Measurements from ENCODE around the gene PPP1R3G. TPM values are rescaled to one million over a fixed set of nuclear protein-coding genes. Genes with fewer than 3 reads are reported as not detected.

PPP1R3G gene
- polyA plus RNA-seq, 1 donor from 2014 or later: 0.23 TPM

DNA sequence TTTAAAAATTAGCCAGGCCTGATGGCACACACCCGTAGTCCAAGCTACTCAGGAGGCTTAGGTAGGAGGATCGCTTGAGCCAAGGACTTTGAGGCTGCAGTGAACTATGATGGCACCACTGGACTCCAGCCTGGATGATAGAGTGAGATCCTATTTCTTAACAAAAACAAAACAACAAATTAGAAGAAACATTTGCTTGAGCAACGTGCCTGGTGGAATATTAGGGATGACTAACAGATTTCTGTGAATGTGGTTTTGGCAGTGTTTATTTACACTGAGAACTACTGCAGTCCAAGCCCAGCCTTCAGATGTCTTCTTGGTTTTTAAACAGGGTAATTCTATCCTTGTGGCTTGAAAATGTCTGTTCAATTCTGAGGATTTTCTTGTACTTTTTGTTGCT lies 9.2 kb downstream of the PPP1R3G start:
- Mint-ChIP-seq H3K4me1 (peaks cover 38 to 40% (median 40%) of the 10 kb centered on the region in 3 donors), H3K9me3 (no peaks in the 10 kb centered on the region), H3K4me3 (peak overlapping the region in 3 of 4 donors; percentile 14 to 80 (median 59)), H3K27ac (peak overlapping the region in 2 of 3 donors; percentile 6 to 35), H3K27me3 (peaks cover 13% of the 10 kb centered on the region), H3K36me3 (no peaks in the 10 kb centered on the region)

DNA sequence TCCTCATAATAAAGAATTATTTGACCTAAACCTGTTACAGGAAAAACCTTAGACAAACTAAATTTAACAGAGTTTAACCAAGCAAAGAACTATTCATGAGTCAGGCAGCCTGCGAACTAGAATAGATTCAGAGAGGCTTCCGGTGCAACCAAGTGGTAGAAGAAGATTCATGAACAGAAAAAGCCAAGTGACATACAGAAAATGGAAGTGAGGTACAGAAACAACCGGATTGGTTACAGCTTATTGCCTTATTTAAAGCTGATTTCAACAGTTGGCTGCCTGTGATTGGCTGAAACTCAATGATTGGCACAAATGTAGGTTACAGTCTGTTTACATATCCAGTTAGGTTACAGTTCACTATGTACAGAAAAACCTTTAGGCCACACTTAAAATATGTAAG lies 10.1 kb downstream of the PPP1R3G start:
- Mint-ChIP-seq H3K36me3 (no peaks in the 10 kb centered on the region), H3K4me1 (peaks cover 32 to 36% (median 34%) of the 10 kb centered on the region in 3 donors), H3K27me3 (peaks cover 11% of the 10 kb centered on the region), H3K4me3 (peak overlapping the region in 1 of 4 donors; percentile 67), H3K27ac (peak overlapping the region in 2 of 3 donors; percentile 17 to 36), H3K9me3 (no peaks in the 10 kb centered on the region)

DNA sequence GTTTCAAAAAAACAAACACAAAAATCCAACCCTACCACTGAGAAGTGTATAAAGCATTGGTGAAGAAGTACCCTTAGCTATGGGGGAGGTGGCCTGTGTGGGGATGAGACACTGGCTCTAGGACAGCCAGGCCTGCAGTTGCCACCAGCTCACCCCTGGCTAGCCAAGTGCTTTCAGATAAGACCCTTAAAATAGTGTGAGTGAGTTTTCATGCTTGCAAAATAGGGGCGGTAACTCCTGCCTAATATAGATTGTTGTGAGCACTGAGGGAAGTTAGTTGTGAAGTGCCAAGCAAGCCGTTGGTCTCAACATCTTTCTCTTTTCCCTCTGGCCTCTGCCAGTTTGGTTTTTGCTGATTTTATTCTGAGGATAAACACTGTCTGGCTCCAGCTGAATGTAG lies 11.3 kb downstream of the PPP1R3G start:
- peak overlapping the region in 1 of 4 donors; percentile 30 for H3K4me3 Mint-ChIP-seq
- peaks cover 22 to 25% (median 24%) of the 10 kb centered on the region in 3 donors for H3K4me1 Mint-ChIP-seq
- H3K36me3 Mint-ChIP-seq: no peaks in the 10 kb centered on the region
- H3K27me3 Mint-ChIP-seq: peaks cover 7% of the 10 kb centered on the region
- H3K27ac Mint-ChIP-seq: peak overlapping the region in 1 of 3 donors; percentile 12
- no peaks in the 10 kb centered on the region for H3K9me3 Mint-ChIP-seq

DNA sequence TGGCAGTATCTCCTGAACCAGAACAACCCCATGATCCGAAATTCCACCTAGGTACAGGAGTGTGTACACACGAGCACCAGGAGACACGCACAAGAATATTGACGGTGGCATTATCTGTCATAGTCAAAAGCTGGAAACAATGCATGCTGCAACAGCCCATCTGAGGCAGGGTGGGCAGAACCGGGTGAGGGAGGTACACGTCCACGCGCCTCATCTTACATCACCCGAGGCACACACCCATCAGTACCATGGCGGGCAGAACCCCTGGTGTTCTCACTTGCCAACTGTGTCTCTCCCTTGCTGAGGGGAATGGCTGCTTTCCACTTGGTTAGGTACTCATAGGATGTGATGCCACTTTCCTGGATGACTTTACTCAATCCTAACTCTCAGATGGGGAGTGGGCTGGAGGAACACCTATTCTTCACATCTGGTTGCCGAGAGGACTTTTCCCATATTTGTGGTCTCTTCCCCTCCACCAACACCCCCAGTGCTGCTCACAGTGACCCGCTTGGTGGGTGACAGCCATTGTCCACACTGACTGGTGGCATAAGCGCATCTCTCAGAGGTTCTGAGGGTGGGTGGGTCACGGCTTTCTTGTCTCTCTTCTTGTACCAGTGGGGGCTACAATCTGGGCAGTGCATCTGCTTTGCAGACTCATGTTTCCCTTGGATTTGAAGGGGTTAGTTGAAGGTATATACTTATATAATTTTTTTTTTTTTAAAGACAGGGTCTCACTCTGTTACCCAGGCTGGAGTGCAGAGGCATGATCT lies 13.5 kb downstream of the PPP1R3G start:
- Mint-ChIP-seq H3K27me3 (no peaks in the 10 kb centered on the region), H3K4me3 (no peak overlapping the region), H3K36me3 (no peaks in the 10 kb centered on the region), H3K4me1 (peaks cover 16 to 19% (median 17%) of the 10 kb centered on the region in 3 donors), H3K9me3 (no peaks in the 10 kb centered on the region), H3K27ac (no peak overlapping the region)

DNA sequence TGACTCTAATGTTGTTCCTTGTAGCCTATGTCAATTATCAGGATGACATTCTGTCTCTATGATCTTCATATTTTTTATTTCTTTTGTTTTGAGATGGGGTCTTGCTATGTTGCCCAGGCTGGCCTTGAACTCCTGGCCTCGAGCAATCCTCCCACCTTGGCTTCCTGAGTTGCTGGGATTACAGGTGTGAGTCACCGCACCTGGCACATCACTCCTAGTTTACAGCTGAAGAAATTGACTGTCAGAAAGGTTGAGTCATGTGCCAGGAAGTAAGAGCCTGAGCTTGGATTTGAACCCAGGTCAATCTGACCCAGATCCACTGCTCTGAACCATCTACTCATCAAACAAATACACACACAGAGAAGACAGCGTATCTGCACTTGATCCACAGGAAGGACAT lies 14.4 kb downstream of the PPP1R3G start:
- Mint-ChIP-seq H3K27ac (no peak overlapping the region), H3K9me3 (no peaks in the 10 kb centered on the region), H3K36me3 (no peaks in the 10 kb centered on the region), H3K4me3 (peak overlapping the region in 1 of 4 donors; percentile 28), H3K27me3 (no peaks in the 10 kb centered on the region), H3K4me1 (peaks cover 14 to 16% (median 16%) of the 10 kb centered on the region in 3 donors)

DNA sequence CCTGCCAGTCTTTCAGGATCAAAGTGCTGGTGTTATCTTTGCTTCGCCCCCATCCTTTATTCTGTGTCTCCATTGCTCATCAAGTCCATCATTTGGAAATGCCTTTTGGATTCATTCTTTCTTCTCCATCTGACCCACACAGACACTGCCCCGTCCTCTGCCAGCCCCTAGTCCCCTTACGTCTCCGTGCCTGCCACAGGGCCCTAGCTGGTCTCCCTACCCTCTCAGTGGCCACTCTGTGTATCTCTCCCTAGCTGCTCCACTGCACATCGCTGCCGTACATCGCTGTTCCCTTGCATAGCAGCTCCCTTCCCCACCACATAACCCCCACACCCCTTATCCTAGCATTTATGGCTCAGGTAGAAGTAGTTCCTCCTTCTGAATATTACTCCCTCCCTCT lies 15.7 kb downstream of the PPP1R3G start:
- peaks cover 5 to 8% (median 7%) of the 10 kb centered on the region in 3 donors for H3K4me1 Mint-ChIP-seq
- no peak overlapping the region for H3K4me3 Mint-ChIP-seq
- H3K36me3 Mint-ChIP-seq: no peaks in the 10 kb centered on the region
- H3K27ac Mint-ChIP-seq: no peak overlapping the region
- H3K9me3 Mint-ChIP-seq: no peaks in the 10 kb centered on the region
- no peaks in the 10 kb centered on the region for H3K27me3 Mint-ChIP-seq

DNA sequence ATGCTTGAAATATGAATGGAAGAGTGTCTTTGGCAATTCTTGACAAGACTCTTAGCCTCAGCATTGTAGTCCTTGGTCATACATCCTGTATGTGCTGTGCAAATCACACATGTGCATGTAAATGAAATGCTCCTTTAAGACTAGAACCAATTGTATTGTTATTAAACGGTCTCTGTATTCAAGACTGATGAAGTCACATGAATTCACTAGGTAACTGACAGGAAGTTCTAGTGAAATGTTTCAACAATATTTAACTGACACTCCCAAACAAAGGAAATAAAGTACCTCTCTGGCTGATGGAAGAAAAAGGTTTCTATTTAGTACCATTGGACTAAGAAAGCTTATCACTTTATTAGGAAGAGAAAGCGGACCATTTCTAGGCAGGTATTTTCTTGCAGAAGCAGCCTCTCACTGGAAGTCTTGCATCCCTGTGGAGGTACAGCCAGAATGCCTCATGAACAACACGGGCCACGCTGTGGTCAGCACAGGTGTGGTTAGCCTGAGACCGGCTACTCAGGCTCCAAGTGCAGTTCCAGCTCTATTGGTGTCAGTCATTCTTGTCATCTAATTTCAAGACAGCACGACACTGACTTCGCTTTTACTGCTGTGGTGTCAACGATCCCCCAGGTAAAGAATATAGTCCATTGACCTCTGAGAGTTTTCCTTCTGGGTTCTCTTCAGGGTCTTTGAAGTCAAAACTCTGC lies 17.3 kb downstream of the PPP1R3G start:
- no peaks in the 10 kb centered on the region for H3K36me3 Mint-ChIP-seq
- H3K4me1 Mint-ChIP-seq: peaks cover 0 to 1% (median 0%) of the 10 kb centered on the region in 3 donors
- no peaks in the 10 kb centered on the region for H3K9me3 Mint-ChIP-seq
- H3K27ac Mint-ChIP-seq: no peak overlapping the region
- no peaks in the 10 kb centered on the region for H3K27me3 Mint-ChIP-seq
- no peak overlapping the region for H3K4me3 Mint-ChIP-seq

DNA sequence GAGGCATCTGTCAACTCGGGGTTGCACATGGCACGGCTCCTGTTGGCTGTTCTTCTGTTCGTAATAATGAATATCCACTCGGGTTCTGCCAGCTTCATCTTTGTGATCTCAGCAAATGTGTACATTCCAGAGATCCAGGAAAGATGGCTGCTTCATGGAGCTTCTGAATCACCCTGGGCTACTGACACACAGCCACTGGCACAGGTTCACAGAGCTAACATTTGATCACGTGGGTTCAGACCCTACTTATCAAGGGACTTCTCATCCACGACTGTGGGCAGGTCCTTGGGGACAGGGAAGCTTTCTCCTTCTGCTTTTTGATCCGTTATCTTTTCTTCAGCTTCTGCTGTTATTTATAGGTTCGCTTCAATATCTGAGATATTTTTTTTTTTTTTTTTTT lies 18.1 kb downstream of the PPP1R3G start:
- Mint-ChIP-seq H3K27ac (no peak overlapping the region), H3K36me3 (no peaks in the 10 kb centered on the region), H3K4me1 (peaks cover 0 to under 1% (median 0%) of the 10 kb centered on the region in 3 donors), H3K27me3 (no peaks in the 10 kb centered on the region), H3K9me3 (no peaks in the 10 kb centered on the region), H3K4me3 (no peak overlapping the region)

DNA sequence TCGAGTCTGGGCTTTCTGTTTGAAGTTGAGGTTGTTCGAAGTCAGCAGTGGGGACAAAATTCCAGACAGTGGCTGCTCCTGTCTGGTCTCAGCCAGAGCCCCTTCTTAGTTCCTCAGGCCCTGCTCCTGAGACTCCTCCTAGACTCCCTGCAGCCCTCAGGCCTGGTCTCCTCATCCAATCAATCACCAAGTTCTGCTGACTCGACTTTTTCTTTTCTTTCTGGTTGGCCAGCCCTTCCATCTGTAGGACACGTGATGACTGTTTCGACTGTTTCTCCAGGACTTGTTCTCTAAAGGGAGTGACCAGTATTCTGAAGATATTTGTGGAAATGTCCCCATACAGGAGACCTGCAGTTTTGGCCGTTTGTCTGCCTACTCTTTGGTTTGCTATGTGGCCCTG lies 19.5 kb downstream of the PPP1R3G start:
- Mint-ChIP-seq H3K36me3 (no peaks in the 10 kb centered on the region), H3K9me3 (no peaks in the 10 kb centered on the region), H3K4me1 (no peaks in the 10 kb centered on the region), H3K27me3 (no peaks in the 10 kb centered on the region), H3K4me3 (no peak overlapping the region), H3K27ac (no peak overlapping the region)

DNA sequence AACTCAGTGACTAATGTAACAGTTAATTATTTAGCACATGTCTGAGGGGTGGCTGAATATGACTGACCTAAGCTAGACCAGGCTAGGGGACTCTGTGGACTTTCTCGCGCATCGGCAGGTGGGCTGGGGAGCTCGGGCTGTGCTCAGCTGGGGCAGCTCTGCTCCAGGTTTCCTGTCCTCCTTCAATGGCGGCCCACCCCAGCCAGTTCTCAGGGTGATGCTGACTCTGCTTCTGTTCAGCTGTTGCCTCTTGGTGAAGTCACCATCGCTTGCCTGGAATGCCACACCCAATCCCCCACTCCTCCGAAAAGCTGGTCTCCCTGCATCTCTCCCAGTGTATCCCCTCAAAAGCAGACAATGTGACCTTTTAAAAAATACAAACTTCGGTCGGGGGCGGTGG lies 20.0 kb downstream of the PPP1R3G start:
- no peak overlapping the region for H3K4me3 Mint-ChIP-seq
- H3K27me3 Mint-ChIP-seq: no peaks in the 10 kb centered on the region
- H3K9me3 Mint-ChIP-seq: no peaks in the 10 kb centered on the region
- no peaks in the 10 kb centered on the region for H3K36me3 Mint-ChIP-seq
- peak overlapping the region in 1 of 3 donors; percentile 57 for H3K27ac Mint-ChIP-seq
- H3K4me1 Mint-ChIP-seq: no peaks in the 10 kb centered on the region

DNA sequence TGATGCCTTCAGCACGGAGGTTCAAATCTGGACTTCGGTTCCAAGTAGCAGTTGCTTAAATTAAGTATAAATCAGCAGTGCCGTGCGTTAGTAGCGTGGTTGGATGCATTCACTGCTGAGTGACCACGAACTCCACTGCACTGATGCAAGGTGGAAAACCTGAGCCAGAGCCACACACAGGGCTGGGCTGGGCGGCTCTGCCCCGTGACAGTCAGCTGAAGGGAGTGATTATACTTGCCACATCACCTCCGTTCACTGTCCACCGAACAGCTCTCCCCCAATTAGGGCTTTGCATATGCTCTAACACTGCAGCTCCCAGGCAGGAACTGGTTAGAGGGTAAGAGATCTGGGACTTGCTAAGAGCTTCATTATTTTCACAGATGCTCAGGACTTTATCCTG lies 22.2 kb downstream of the PPP1R3G start:
- Mint-ChIP-seq H3K36me3 (peaks cover 4% of the 10 kb centered on the region), H3K4me3 (no peak overlapping the region), H3K27ac (no peak overlapping the region), H3K27me3 (no peaks in the 10 kb centered on the region), H3K4me1 (no peaks in the 10 kb centered on the region), H3K9me3 (no peaks in the 10 kb centered on the region)

DNA sequence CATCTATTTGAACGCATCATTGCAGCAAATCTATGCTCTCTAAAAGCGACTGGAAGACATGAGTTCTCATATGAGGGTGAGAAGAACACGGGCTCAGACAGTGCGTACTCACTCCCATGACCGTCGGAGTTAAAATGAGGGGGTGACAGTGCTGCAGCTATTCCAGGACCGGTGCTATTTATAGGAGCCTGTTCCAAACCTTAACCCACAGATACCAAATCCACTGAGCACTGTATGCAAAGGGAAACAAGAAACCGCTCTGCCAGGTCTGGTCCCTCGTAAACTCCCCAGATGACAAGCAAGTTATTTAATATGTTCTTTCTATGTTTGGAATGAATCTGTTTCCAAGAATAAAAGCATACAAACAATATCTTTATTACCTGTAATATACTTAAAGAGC lies 22.9 kb downstream of the PPP1R3G start:
- Mint-ChIP-seq H3K27ac (no peak overlapping the region), H3K9me3 (no peaks in the 10 kb centered on the region), H3K36me3 (peaks cover 8% of the 10 kb centered on the region), H3K4me3 (no peak overlapping the region), H3K27me3 (no peaks in the 10 kb centered on the region), H3K4me1 (no peaks in the 10 kb centered on the region)

DNA sequence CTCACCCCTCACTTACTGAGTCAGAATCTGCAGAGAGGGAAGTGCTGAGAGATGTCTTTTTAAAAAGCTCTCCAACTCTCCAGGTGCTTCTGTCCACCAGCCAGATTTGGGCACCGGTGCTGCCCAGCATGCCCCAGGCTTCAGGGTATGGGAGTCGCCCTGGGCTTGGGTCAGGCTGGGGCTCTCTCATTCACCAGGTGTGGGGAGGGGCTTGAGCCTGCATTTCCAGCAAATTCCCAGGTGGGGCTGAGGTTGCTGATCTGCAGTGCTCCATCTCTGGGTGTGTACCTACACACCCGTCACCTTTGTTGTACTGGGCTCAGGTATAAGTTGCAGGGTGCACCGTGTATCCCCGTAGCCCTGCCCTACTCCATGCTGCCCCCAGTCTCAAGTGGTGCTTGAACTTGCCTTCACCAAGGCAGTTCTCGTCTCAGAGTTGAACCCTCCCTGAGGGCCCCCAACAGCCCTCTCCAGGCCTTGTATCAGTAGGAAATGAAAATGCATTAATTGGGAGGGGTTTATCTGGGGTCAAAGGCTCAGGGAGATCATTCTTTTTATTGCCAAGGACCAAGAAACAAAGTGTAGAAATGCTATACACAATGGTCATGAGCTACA lies 23.5 kb downstream of the PPP1R3G start:
- H3K4me3 Mint-ChIP-seq: no peak overlapping the region
- H3K27ac Mint-ChIP-seq: peak overlapping the region in 1 of 3 donors; percentile 39
- peaks cover 8% of the 10 kb centered on the region for H3K36me3 Mint-ChIP-seq
- no peaks in the 10 kb centered on the region for H3K9me3 Mint-ChIP-seq
- H3K27me3 Mint-ChIP-seq: no peaks in the 10 kb centered on the region
- no peaks in the 10 kb centered on the region for H3K4me1 Mint-ChIP-seq

DNA sequence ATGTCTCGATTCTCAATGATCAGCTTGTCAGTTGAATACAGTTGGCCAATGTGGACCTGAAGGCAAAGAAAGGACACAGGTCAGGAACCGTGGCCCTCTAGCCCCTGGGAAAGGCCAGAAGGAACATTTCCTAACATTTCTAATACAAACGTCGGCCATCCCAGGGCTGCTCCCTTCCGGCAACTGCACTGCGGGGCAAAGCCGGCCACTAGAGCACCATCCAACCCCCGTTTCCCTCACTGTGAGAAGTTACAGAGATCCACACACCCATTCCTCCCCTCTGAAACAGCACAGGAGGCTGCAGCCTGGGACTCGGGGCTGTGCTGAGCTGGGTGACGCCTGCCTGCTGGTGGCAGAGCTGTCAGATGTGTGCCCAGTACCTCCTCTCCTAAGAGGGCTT lies 24.3 kb downstream of the PPP1R3G start:
- Mint-ChIP-seq H3K4me1 (no peaks in the 10 kb centered on the region), H3K27me3 (no peaks in the 10 kb centered on the region), H3K36me3 (peaks cover 8% of the 10 kb centered on the region), H3K4me3 (no peak overlapping the region), H3K9me3 (no peaks in the 10 kb centered on the region), H3K27ac (no peak overlapping the region)

DNA sequence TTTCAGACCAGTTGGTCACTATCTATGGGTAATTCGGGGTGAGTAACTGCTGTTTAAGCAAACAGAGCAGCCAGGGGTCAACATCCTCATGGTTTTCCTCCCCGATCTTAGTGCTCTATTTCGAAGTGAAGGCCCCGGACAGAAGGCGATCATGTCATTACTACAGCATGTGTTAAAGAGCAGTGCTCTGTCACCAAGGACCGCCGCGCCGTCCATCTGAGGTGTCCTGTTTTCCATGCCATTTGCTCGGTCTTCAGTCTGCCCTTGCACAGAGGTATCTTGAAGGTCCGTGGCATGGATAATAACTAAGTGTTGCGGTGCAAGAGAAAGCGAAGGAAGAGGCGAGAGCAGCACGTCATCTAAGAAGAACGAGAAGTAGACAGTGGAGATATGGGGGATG lies 25.1 kb downstream of the PPP1R3G start:
- H3K4me3 Mint-ChIP-seq: no peak overlapping the region
- H3K4me1 Mint-ChIP-seq: no peaks in the 10 kb centered on the region
- H3K9me3 Mint-ChIP-seq: no peaks in the 10 kb centered on the region
- H3K27ac Mint-ChIP-seq: peak overlapping the region in 1 of 3 donors; percentile 67
- H3K36me3 Mint-ChIP-seq: peaks cover 8% of the 10 kb centered on the region
- H3K27me3 Mint-ChIP-seq: no peaks in the 10 kb centered on the region
